Measurements from ENCODE around the gene SLC12A9.
A peak's percentile ranks its signal among the peaks of the same experiment; 100 is the strongest.

SLC12A9 gene

DNA sequence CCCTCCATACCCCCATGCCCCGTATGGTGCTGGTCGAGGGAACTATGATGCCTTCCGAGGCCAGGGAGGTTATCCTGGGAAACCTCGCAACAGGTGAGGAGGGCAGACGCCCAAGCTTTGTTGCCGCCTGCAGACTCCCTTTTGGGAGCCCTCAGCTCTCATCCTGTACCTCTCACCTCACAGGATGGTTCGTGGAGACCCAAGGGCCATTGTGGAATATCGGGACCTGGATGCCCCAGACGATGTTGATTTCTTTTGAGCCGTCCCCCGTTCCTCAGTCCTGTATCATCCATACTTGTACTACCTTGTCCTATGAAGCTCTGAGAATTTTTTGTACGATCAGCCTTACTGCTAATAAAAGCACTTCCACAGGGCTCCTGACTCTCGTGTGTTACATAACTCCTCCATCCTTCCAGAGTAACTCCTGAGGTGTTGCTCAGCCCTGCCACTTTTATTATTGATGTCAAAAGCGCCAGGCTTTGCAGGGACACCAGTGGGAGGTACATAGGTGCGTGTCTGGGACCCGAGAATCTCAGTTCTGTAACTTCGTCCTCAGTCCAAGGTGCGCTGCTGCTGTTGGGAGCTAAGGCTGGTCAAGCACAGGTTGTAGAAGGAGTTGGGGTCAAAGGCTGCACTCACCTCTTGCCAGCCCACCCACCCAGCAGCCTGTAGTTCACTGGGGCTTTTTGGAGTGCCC is 35.9 kb downstream of the SLC12A9 start:
- Histone ChIP-seq H3K4me1 (ENCODE audit: control insufficient read depth in 2 of 2, insufficient read depth in 2 of 2, low read length in 2 of 2) (peaks cover 35 to 39% of the 10 kb centered on the region in 2 donors), H3K9ac (ENCODE audit: low read depth in 1 of 2, low read length in 2 of 2) (peak overlapping the region; percentile 85 to 86), H3K36me3 (ENCODE audit: control insufficient read depth in 2 of 2, insufficient read depth in 2 of 2, low read length in 2 of 2) (peaks cover 40 to 49% of the 10 kb centered on the region in 2 donors), H3K27ac (ENCODE audit: low read depth in 2 of 2, low read length in 2 of 2) (peak overlapping the region; percentile 74 to 85), H3K4me3 (ENCODE audit: low read length in 2 of 2) (peak overlapping the region; percentile 74 to 77), H3K9me3 (ENCODE audit: control insufficient read depth in 2 of 2, low read length in 2 of 2) (no peaks in the 10 kb centered on the region), H3K27me3 (ENCODE audit: control insufficient read depth in 2 of 2, insufficient read depth in 2 of 2, low read length in 2 of 2) (no peaks in the 10 kb centered on the region)

DNA sequence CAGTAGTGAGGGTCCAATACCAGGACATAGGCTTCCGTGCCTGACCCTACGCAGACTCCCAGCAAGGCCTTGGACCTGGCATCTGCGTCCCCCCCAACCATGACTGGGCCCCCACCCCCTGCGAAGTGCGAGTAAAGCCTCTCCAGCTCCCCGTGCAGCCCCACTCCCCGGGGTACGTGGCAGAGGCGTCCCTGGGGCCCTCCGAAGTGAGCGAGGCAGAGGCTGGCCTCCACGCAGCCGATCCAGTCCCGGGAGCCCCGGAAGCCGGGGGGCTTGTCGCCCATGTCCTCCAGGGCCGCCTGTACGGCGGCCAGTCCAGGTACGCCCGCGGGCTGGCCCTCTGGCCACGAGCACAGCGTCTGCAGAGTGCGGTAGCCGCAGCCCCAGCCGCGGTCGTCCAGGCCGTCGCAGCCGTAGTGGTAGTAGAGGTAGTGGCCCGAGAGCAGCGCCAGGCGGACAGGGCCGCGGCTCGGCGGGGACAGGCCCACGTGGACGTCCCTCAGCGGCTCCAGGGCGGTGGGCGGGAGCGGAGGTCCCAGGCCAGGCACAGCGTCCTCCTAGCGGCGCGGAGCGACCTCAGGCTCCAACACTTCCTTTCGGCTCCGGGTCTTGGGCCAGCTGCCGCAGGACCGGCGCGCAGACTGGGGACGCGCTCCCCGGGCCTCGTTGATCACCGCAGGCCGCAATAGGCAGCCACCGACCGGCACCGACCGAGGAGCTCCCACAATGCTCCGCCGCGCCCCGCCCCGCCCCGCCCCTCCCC is 36.7 kb downstream of the SLC12A9 start, which contains the start of gene UFSP1:
UFSP1 (minus strand) TSS at position 728 of the 763 bp plus-strand sequence; CDS start at position 284, 444 bp downstream.
- H3K27ac ChIP-seq (ENCODE audit: low read depth in 2 of 2, low read length in 2 of 2) = peak within 1 kb of the TSS; percentile 93 to 95
- H3K36me3 ChIP-seq (ENCODE audit: control insufficient read depth in 2 of 2, insufficient read depth in 2 of 2, low read length in 2 of 2) = peaks cover 33 to 43% of the 10 kb centered on the region in 2 donors

DNA sequence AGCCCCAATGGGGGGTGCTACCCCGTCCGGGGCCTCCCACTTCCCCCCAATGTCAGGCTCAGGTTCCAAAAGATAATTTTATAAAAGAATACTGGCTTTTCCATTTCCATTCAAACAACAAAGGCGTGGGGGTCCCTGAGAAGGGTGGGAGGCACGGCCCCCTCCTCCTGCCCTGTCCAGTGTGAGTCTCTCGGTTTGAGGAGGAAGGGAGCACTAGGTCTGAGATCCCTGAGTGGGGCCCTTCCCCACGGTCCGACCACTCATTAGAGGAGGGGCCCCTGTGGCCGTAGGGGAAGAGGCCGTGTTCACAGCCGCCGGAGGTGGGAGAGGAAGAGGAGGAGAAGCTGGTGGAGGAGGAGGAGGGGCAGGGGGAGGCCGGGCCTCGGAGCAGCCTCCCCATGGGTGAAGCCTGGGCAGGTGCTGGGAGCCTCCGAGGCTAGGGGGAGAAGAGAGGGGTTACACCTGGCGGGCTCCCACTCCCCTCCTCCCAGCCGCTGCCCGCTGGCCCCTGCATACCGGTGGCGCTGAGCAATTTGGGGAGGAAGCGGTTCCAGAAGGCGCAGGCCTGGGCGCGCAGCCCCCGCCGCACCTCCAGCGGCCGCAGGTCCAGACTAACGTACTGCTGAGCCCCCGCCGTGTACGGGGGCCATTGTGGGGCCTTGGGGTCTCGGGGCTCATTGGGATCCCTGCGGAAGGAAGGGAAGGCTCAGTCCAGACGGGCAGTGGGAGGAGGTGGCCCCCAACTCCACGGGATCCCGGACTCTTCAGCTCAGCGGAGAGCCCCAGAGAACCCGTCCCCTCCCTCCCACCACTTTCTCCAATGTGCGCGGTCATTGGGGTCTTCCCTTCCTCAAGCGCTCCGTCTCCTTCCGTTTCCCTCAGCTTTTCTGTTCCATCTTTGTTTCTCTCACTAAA is 38.4 kb downstream of the SLC12A9 start:
- H3K36me3 ChIP-seq (ENCODE audit: control insufficient read depth in 2 of 2, insufficient read depth in 2 of 2, low read length in 2 of 2) = peaks cover 15 to 29% of the 10 kb centered on the region in 2 donors
- peak overlapping the region; percentile 93 to 95 for H3K27ac ChIP-seq (ENCODE audit: low read depth in 2 of 2, low read length in 2 of 2)
- H3K9me3 ChIP-seq (ENCODE audit: control insufficient read depth in 2 of 2, low read length in 2 of 2) = no peaks in the 10 kb centered on the region
- peaks cover under 1 to 3% of the 10 kb centered on the region in 2 donors for H3K27me3 ChIP-seq (ENCODE audit: control insufficient read depth in 2 of 2, insufficient read depth in 2 of 2, low read length in 2 of 2)
- peaks cover 40 to 42% of the 10 kb centered on the region in 2 donors for H3K4me1 ChIP-seq (ENCODE audit: control insufficient read depth in 2 of 2, insufficient read depth in 2 of 2, low read length in 2 of 2)
- peak overlapping the region; percentile 75 to 80 for H3K4me3 ChIP-seq (ENCODE audit: low read length in 2 of 2)
- peak overlapping the region; percentile 52 to 74 for H3K9ac ChIP-seq (ENCODE audit: low read depth in 1 of 2, low read length in 2 of 2)

More for the DNA sequence above, 36.7 kb downstream of the SLC12A9 start, which contains the start of gene UFSP1:
- H3K4me3 ChIP-seq (ENCODE audit: low read length in 2 of 2) = peak within 1 kb of the TSS; percentile 75 to 80
- H3K4me1 ChIP-seq (ENCODE audit: control insufficient read depth in 2 of 2, insufficient read depth in 2 of 2, low read length in 2 of 2) = peaks cover 35 to 39% of the 10 kb centered on the region in 2 donors
- no peaks in the 10 kb centered on the region for H3K9me3 ChIP-seq (ENCODE audit: control insufficient read depth in 2 of 2, low read length in 2 of 2)
- peak within 1 kb of the TSS; percentile 85 to 86 for H3K9ac ChIP-seq (ENCODE audit: low read depth in 1 of 2, low read length in 2 of 2)
- H3K27me3 ChIP-seq (ENCODE audit: control insufficient read depth in 2 of 2, insufficient read depth in 2 of 2, low read length in 2 of 2) = peaks cover 0 to 2% of the 10 kb centered on the region in 2 donors

DNA sequence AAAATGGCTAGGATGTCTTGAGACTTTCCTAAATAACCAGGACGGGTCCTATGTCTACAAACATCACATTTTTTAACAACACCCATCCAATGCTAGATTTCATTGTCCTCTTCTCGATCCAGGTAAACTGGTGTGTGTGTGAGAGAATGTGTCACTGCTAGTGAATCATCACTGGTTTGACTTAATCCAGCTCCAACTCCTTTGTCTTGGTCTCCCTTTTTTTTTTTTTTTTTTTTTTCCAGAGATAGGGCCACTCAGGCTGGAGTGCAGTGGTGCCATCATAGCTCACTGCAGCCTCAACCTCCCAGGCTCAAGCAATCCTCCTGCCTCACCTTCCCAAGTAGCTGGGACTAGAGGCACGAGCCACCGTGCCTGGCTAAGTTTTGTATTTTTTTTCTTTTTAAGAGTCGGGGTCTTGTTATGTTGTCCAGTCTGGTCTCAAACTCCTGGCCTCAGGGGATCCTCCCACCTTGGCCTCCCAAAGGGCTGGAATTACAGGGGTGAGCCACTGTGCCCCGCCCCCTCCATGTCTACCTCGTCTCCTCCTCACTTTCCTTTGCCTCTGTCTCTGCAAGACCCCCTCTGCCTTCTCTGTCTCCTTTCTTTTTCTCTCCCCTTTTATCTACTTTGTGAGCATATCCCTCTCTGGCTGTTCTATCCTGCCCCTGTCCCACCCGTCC is 39.2 kb downstream of the SLC12A9 start:
- Histone ChIP-seq H3K36me3 (ENCODE audit: control insufficient read depth in 2 of 2, insufficient read depth in 2 of 2, low read length in 2 of 2) (peaks cover 7 to 21% of the 10 kb centered on the region in 2 donors), H3K27me3 (ENCODE audit: control insufficient read depth in 2 of 2, insufficient read depth in 2 of 2, low read length in 2 of 2) (peaks cover 7 to 10% of the 10 kb centered on the region in 2 donors), H3K4me1 (ENCODE audit: control insufficient read depth in 2 of 2, insufficient read depth in 2 of 2, low read length in 2 of 2) (peaks cover 46 to 50% of the 10 kb centered on the region in 2 donors), H3K9ac (ENCODE audit: low read depth in 1 of 2, low read length in 2 of 2) (no peak overlapping the region), H3K4me3 (ENCODE audit: low read length in 2 of 2) (no peak overlapping the region), H3K9me3 (ENCODE audit: control insufficient read depth in 2 of 2, low read length in 2 of 2) (no peaks in the 10 kb centered on the region), H3K27ac (ENCODE audit: low read depth in 2 of 2, low read length in 2 of 2) (no peak overlapping the region)

DNA sequence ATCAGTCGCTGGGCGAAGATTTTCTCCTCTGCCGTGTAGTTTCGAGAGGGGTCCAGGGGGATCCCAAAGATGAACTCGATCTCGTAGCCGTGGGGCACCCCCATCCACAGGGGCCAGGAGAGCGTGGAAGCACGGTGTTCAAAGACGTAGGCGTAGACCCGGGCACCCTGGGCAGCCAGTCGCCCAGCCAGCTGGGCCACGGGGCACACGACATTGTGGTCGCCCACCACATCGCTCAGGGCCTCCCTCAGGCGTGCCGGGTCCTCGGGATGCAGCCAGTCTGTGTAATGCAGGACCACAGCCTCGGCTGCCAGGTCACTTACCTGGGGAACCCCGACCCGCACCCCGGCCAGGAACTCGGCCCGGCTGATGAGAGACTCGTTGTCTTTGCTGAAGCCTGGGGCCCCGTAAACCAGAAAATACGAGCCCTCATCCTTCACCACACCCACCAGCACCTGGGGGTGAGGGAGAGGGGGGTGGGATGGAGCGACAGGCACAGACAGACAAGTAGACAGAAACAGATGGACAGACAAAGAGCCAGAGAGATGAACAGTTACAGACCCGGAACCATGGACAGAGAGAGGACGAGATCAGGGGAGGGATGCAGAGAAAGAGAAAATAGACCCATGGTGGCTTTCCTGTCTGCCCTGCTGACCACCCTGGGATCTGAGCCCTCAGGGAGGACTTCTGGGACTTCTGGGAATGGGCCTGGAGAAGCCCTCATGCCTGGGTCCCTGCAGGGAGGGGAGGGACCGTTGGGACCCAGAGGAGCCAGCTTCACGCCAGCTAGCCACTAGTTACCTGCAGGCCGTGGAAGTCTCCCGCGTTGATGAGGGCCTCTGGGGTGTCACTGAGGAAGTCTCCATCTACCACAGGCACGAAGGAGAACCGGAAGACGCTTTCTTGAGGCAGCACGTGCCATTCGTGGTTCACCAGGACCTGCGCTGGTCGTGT is 40.1 kb downstream of the SLC12A9 start:
- H3K36me3 ChIP-seq (ENCODE audit: control insufficient read depth in 2 of 2, insufficient read depth in 2 of 2, low read length in 2 of 2) = peaks cover 0 to 11% of the 10 kb centered on the region in 2 donors
- peaks cover 7 to 10% of the 10 kb centered on the region in 2 donors for H3K27me3 ChIP-seq (ENCODE audit: control insufficient read depth in 2 of 2, insufficient read depth in 2 of 2, low read length in 2 of 2)
- no peak overlapping the region for H3K4me3 ChIP-seq (ENCODE audit: low read length in 2 of 2)
- H3K9ac ChIP-seq (ENCODE audit: low read depth in 1 of 2, low read length in 2 of 2) = no peak overlapping the region
- H3K4me1 ChIP-seq (ENCODE audit: control insufficient read depth in 2 of 2, insufficient read depth in 2 of 2, low read length in 2 of 2) = peaks cover 44 to 49% of the 10 kb centered on the region in 2 donors
- no peak overlapping the region for H3K27ac ChIP-seq (ENCODE audit: low read depth in 2 of 2, low read length in 2 of 2)
- H3K9me3 ChIP-seq (ENCODE audit: control insufficient read depth in 2 of 2, low read length in 2 of 2) = no peaks in the 10 kb centered on the region

DNA sequence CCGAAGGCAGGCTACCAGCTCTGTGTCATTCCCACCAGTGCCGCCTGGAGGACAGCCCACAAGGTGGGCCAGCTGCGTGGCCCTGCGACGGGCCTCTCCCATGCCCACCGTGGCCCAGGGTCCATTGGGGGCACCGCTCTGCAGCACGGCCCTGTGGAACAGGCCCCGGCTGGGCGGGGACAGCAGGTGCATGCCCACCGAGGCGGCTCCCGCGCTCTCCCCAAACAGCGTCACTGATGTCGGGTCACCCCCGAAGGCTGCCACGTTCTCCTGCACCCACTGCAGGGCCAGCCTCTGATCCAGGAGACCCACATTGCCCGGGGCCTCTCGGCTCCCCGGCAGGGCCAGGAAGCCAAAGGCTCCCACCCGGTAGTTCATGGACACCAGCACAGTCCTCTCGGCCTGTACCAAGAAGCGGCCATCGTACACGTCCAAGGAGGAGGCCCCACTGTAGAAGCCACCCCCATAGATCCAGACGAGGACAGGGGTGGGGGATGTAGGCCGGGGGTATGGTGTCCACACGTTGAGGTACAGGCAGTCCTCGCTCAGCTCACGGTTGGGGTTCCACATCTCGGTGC is 40.9 kb downstream of the SLC12A9 start:
- peaks cover 7 to 10% of the 10 kb centered on the region in 2 donors for H3K27me3 ChIP-seq (ENCODE audit: control insufficient read depth in 2 of 2, insufficient read depth in 2 of 2, low read length in 2 of 2)
- H3K4me3 ChIP-seq (ENCODE audit: low read length in 2 of 2) = no peak overlapping the region
- no peak overlapping the region for H3K9ac ChIP-seq (ENCODE audit: low read depth in 1 of 2, low read length in 2 of 2)
- peaks cover 0 to 4% of the 10 kb centered on the region in 2 donors for H3K36me3 ChIP-seq (ENCODE audit: control insufficient read depth in 2 of 2, insufficient read depth in 2 of 2, low read length in 2 of 2)
- peaks cover 38 to 46% of the 10 kb centered on the region in 2 donors for H3K4me1 ChIP-seq (ENCODE audit: control insufficient read depth in 2 of 2, insufficient read depth in 2 of 2, low read length in 2 of 2)
- no peak overlapping the region for H3K27ac ChIP-seq (ENCODE audit: low read depth in 2 of 2, low read length in 2 of 2)
- H3K9me3 ChIP-seq (ENCODE audit: control insufficient read depth in 2 of 2, low read length in 2 of 2) = no peaks in the 10 kb centered on the region

DNA sequence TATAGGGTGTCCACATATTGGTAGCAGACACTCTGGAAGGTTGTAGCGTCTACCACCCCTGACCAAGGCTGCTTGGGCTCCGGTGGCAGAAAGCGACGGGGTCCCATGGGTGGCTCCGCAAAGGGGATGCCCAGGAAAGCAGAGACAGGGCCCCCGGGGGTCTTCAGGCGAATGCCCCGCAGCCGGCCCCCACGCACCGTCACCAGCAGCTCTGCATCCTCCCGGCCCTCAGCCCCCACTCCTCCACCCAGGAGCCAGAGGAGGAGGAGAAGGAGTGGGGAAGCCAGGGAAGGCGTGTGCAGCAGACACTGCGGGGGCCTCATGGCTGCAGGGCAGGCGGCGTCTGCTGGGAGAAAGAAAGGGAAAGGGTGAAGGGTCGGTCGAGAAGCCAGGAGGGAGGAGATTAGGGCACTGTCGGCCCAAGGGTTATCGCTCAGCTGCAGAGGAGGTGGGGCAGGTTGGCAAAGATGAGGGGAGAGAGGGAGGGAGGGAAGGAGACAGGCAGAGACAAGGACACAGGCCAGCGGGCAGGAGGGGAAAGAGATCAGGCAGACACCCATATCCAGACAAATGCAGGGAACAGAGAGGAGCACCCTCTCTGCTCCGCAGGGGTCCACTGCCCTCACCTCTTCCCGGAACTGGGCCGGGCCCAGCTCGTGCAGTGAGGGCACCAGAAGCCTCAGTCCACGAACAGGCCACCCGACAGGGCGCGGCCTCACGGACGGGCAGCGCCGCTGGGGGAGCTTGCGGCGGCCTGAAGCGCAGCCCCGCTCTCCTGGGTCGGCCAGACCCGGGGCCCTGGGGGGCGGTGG is 41.6 kb downstream of the SLC12A9 start:
- Histone ChIP-seq H3K9me3 (ENCODE audit: control insufficient read depth in 2 of 2, low read length in 2 of 2) (no peaks in the 10 kb centered on the region), H3K36me3 (ENCODE audit: control insufficient read depth in 2 of 2, insufficient read depth in 2 of 2, low read length in 2 of 2) (no peaks in the 10 kb centered on the region), H3K9ac (ENCODE audit: low read depth in 1 of 2, low read length in 2 of 2) (peak overlapping the region in 1 of 2 donors; percentile 65), H3K27me3 (ENCODE audit: control insufficient read depth in 2 of 2, insufficient read depth in 2 of 2, low read length in 2 of 2) (peaks cover 7 to 10% of the 10 kb centered on the region in 2 donors), H3K27ac (ENCODE audit: low read depth in 2 of 2, low read length in 2 of 2) (no peak overlapping the region), H3K4me3 (ENCODE audit: low read length in 2 of 2) (peak overlapping the region in 1 of 2 donors; percentile 60), H3K4me1 (ENCODE audit: control insufficient read depth in 2 of 2, insufficient read depth in 2 of 2, low read length in 2 of 2) (peaks cover 31 to 39% of the 10 kb centered on the region in 2 donors)

Measured in mucosa of rectum (tissue), 2 donors.